Panc1 (cell line): ENCODE data around the gene EPS8L1. TPM values are rescaled to one million over a fixed set of nuclear protein-coding genes. Genes with fewer than 3 reads are reported as not detected.

Experiments
- ATAC-seq: fragments of 200-7000 bp; cut with Tn5 transposase; 2 replicates; pipeline ENCODE4 v1.9.1; 2020; ENCODE audit warnings: mild to moderate bottlenecking, moderate library complexity
- BruUV-seq: library from RNA; stranded (reverse); fragments of 400-500 nt; replicated peaks from 2 replicates; lab custom pipeline; 2021; lab: Mats Ljungman, UMichigan
- CTCF ChIA-PET: fragments of 300-600 bp; sonication (Branson Sonifier 250); formaldehyde crosslinking; loops from one replicate; lab custom pipeline; 2022; ENCODE audit warnings: antibody characterized with exemption; lab: Charles Lee
- POLR2A ChIA-PET: fragments of 300-600 bp; sonication (Branson Sonifier 250); formaldehyde crosslinking; loops from one replicate; lab custom pipeline; 2022; ENCODE audit warnings: antibody characterized with exemption; lab: Charles Lee
- DNase-seq: peaks from one replicate; pipeline ENCODE4 v3.0.0-alpha.2; 2010; ENCODE audit warnings: low read depth, low spot score
- H3K27ac ChIP-seq: 2 replicates; pipeline ENCODE4 v1.5.1; 2011; ENCODE audit warnings: mild to moderate bottlenecking, low read length, inconsistent platforms
- H3K27me3 ChIP-seq: fragments of 200-500 bp; sonication (Bioruptor generic); 2 replicates; pipeline ENCODE4 v1.6.0; 2014; ENCODE audit warnings: low read length, inconsistent platforms; ENCODE audit not compliant: control insufficient read depth, insufficient read depth
- H3K36me3 ChIP-seq: fragments of 200-500 bp; sonication (Bioruptor generic); 2 replicates; pipeline ENCODE4 v1.5.1; 2014; ENCODE audit warnings: inconsistent platforms, mild to moderate bottlenecking, low read length, moderate library complexity; ENCODE audit not compliant: control insufficient read depth, insufficient read depth
- H3K4me1 ChIP-seq: 2 replicates; pipeline ENCODE4 v1.5.1; 2011; ENCODE audit warnings: inconsistent platforms, mild to moderate bottlenecking, low read length, moderate library complexity; ENCODE audit not compliant: control insufficient read depth, insufficient read depth
- H3K4me3 ChIP-seq, 2 experiments: 2 replicates each; pipeline ENCODE4 v1.5.1; 2011 to 2012; ENCODE audit warnings: low read depth in 2 of 2, low read length in 2 of 2, mild to moderate bottlenecking in 2 of 2, inconsistent platforms in 1 of 2, moderate library complexity in 1 of 2
- H3K9me3 ChIP-seq: fragments of 200-500 bp; sonication (Bioruptor generic); 2 replicates; pipeline ENCODE4 v1.5.1; 2014; ENCODE audit warnings: low read depth, mild to moderate bottlenecking, inconsistent platforms, low read length, moderate library complexity; ENCODE audit not compliant: control insufficient read depth, insufficient read depth
- CTCF ChIP-seq: fragments of 450-650 bp; IDR thresholded peaks from 2 replicates; pipeline ENCODE4 v1.5.1; 2017; ENCODE audit warnings: mild to moderate bottlenecking
- POLR2AphosphoS5 ChIP-seq: IDR thresholded peaks from 2 replicates; pipeline ENCODE4 v1.6.1; 2012; ENCODE audit warnings: mild to moderate bottlenecking, low read depth, low read length, moderate library complexity
- REST ChIP-seq, 2 experiments: IDR thresholded peaks; 2 replicates each; pipeline ENCODE4 v1.6.1; 2011 to 2012; ENCODE audit warnings: low read depth in 2 of 2, control low read depth in 1 of 2, low read length in 1 of 2, mild to moderate bottlenecking in 1 of 2, moderate library complexity in 1 of 2; ENCODE audit not compliant: insufficient read depth in 1 of 2
- SIN3A ChIP-seq: IDR thresholded peaks from 2 replicates; pipeline ENCODE4 v1.6.1; 2012; ENCODE audit warnings: low read depth, mild to moderate bottlenecking, low read length, moderate library complexity, borderline replicate concordance; ENCODE audit not compliant: insufficient read depth
- TCF7L2 ChIP-seq: IDR thresholded peaks from 2 replicates; pipeline ENCODE4 v1.6.1; 2011; ENCODE audit warnings: mild to moderate bottlenecking, low read depth, low read length, inconsistent platforms
- in situ Hi-C: cut with HindIII; loops from 2 replicates; pipeline ENCODE4 v1.10.0; 2016; ENCODE audit warnings: low sequenced_read_pairs, low pct_unique_long_range_greater_than_20kb
- intact Hi-C: fragments of 100-400 bp; cut with micrococcal nuclease; formaldehyde crosslinking; loops from one replicate; pipeline ENCODE4 v1.10.0; 2022; ENCODE audit not compliant: unreplicated experiment
- total RNA-seq: library from RNA; stranded (reverse); gene quantifications from one replicate; pipeline ENCODE4 v1.2.1, GENCODE V29; 2021; ENCODE audit not compliant: unreplicated experiment

Gene EPS8L1
- total RNA-seq, 1 experiment from 2014 or later: 11.0 TPM

- intact Hi-C loops (no loop called here), in situ Hi-C loops (no loop called here)
- Histone ChIP-seq H3K4me1 (no peaks in the 10 kb centered on the region), H3K4me3 (no peak overlapping the region), H3K27ac (no peak overlapping the region), H3K9me3 (no peaks in the 10 kb centered on the region), H3K36me3 (peaks cover 3% of the 10 kb centered on the region; the same call in 1 of the 2 replicates), H3K27me3 (no peaks in the 10 kb centered on the region)
- TF ChIP-seq TCF7L2: no peak
- no peak for TF ChIP-seq SIN3A
- TF ChIP-seq REST (IDR thresholded peaks at IDR 0.05; ENCODE audit: insufficient read depth in 1 of 2, low read depth in 2 of 2, low read length in 1 of 2): no peak
- TF ChIP-seq CTCF: no peak
- no peak for TF ChIP-seq POLR2AphosphoS5
- no peak for ATAC-seq
- DNase-seq: no peak
- CTCF ChIA-PET: no interaction called here
- no TSS peak for BruUV-seq
- POLR2A ChIA-PET: no interaction called here
Observed at GRCh38 chr19:55047951-55048350, 27.7 kb upstream of the EPS8L1 start.

GRCh38 chr19:55048446-55048845 is 27.2 kb upstream of the EPS8L1 start:
- CTCF ChIA-PET: interaction anchor here (0.5 kb wide), 1 partner anchor 12 kb away, joined by 5 read pairs; no protein-coding TSS in a partner anchor
- Histone ChIP-seq H3K4me3 (no peak overlapping the region), H3K36me3 (peaks cover 3% of the 10 kb centered on the region; the same call in 1 of the 2 replicates), H3K27me3 (no peaks in the 10 kb centered on the region), H3K27ac (no peak overlapping the region), H3K9me3 (no peaks in the 10 kb centered on the region), H3K4me1 (no peaks in the 10 kb centered on the region)
- no peak for DNase-seq
- in situ Hi-C loops: no loop called here
- BruUV-seq: TSS peak; percentile 36
- no peak for ATAC-seq
- intact Hi-C loops: no loop called here
- POLR2A ChIA-PET: no interaction called here
- TF ChIP-seq REST (IDR thresholded peaks at IDR 0.05; ENCODE audit: insufficient read depth in 1 of 2, low read depth in 2 of 2, low read length in 1 of 2): no peak
- no peak for TF ChIP-seq CTCF
- TF ChIP-seq TCF7L2: no peak
- TF ChIP-seq SIN3A: no peak
- no peak for TF ChIP-seq POLR2AphosphoS5
